SJCRH30 (cell line): Measurements from ENCODE around the gene SFMBT1. TPM values are rescaled to one million over a fixed set of nuclear protein-coding genes. Genes with fewer than 3 reads are reported as not detected.

Experiments used
- DNase-seq, 2 experiments: peaks; one replicate each; pipeline ENCODE4 v3.0.0-alpha.2; 2015 to 2020
- H3K27ac ChIP-seq: fragments of 250-450 bp; sonication (Bioruptor Pico); 2 replicates; pipeline ENCODE4 v1.5.1; 2020; ENCODE audit warnings: mild to moderate bottlenecking, moderate library complexity
- H3K27me3 ChIP-seq: fragments of 250-450 bp; sonication (Bioruptor Pico); 2 replicates; pipeline ENCODE4 v1.5.1; 2020; ENCODE audit warnings: mild to moderate bottlenecking, moderate library complexity
- H3K36me3 ChIP-seq: fragments of 250-450 bp; sonication (Bioruptor Pico); 2 replicates; pipeline ENCODE4 v1.5.1; 2020; ENCODE audit warnings: mild to moderate bottlenecking, moderate library complexity
- H3K4me1 ChIP-seq: fragments of 250-450 bp; sonication (Bioruptor Pico); 2 replicates; pipeline ENCODE4 v1.5.1; 2020; ENCODE audit warnings: mild to moderate bottlenecking, moderate library complexity
- H3K4me3 ChIP-seq: fragments of 250-450 bp; sonication (Bioruptor Pico); 2 replicates; pipeline ENCODE4 v1.5.1; 2020; ENCODE audit warnings: mild to moderate bottlenecking, moderate library complexity
- H3K9me3 ChIP-seq: fragments of 250-450 bp; sonication (Bioruptor Pico); replicated peaks from 2 replicates; pipeline ENCODE4 v1.5.1; 2020; ENCODE audit warnings: mild to moderate bottlenecking, moderate library complexity
- total RNA-seq: library from RNA; depleted of rRNA; stranded (reverse); fragments of >200 nt; shearing (Covaris generic); gene quantifications from 2 replicates; pipeline ENCODE4 v1.2.3, GENCODE V29; 2014; rRNA removed

The SFMBT1 gene, protein sequence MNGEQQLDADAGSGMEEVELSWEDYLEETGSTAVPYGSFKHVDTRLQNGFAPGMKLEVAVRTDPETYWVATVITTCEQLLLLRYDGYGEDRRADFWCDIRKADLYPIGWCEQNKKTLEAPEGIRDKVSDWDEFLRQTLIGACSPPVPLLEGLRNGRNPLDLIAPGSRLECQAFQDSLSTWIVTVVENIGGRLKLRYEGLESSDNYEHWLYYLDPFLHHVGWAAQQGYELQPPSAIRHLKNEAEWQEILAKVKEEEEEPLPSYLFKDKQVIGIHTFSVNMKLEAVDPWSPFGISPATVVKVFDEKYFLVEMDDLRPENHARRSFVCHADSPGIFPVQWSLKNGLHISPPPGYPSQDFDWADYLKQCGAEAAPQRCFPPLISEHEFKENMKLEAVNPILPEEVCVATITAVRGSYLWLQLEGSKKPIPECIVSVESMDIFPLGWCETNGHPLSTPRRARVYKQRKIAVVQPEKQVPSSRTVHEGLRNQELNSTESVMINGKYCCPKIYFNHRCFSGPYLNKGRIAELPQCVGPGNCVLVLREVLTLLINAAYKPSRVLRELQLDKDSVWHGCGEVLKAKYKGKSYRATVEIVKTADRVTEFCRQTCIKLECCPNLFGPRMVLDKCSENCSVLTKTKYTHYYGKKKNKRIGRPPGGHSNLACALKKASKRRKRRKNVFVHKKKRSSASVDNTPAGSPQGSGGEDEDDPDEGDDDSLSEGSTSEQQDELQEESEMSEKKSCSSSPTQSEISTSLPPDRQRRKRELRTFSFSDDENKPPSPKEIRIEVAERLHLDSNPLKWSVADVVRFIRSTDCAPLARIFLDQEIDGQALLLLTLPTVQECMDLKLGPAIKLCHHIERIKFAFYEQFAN
- 13.9 and 15.4 TPM in 2 replicates for total RNA-seq

GRCh38 chr3:53045518-53046170 is at the start of gene SFMBT1:
SFMBT1 (minus strand) TSS chr3:53046073; CDS start chr3:52969128, 76,945 bp downstream.
- Histone ChIP-seq H3K27me3 (no peaks in the 10 kb centered on the region), H3K36me3 (no peaks in the 10 kb centered on the region), H3K4me3 (peak within 1 kb of the TSS; percentile 100), H3K27ac (peak within 1 kb of the TSS; percentile 82; the same call in 1 of the 2 replicates), H3K4me1 (no peaks in the 10 kb centered on the region), H3K9me3 (no peaks in the 10 kb centered on the region)
- peak; percentile 67 to 77 for DNase-seq

- Histone ChIP-seq H3K4me3 (no peak overlapping the region), H3K27ac (no peak overlapping the region), H3K4me1 (no peaks in the 10 kb centered on the region), H3K27me3 (no peaks in the 10 kb centered on the region), H3K9me3 (no peaks in the 10 kb centered on the region), H3K36me3 (0 out of 2 replicates have a peak, but pooled peaks cover 3% of the 10 kb centered on the region)
- DNase-seq = no peak
Measured at GRCh38 chr3:53092942-53093341, 47.1 kb upstream of the SFMBT1 start.

DNA sequence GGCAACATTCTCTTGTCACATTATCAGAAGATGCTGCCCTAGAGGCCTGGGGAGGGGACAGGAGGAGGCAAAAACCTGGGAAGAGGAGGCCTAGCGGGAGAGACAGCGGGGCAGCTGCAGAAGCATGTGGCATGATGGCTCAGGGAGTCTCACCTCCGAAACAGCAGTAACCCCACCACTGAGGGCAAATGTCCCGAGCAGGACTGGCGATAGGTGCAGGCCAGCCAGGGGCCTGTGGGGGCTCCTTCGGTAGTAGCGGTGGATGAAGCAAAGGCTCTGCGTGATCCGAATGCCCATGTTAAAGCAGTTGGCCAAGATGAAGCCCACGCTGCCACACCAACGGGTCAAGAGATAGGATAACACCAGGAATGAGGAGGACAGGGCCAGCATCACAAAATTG is 46.3 kb upstream of the SFMBT1 start:
- no peak overlapping the region for H3K27ac ChIP-seq
- 0 out of 2 replicates have a peak, but pooled peaks cover 3% of the 10 kb centered on the region for H3K36me3 ChIP-seq
- no peaks in the 10 kb centered on the region for H3K27me3 ChIP-seq
- no peak for DNase-seq
- no peaks in the 10 kb centered on the region for H3K4me1 ChIP-seq
- no peak overlapping the region for H3K4me3 ChIP-seq
- H3K9me3 ChIP-seq = no peaks in the 10 kb centered on the region

GRCh38 chr3:53091011-53091410 is 45.1 kb upstream of the SFMBT1 start:
- no peaks in the 10 kb centered on the region for H3K9me3 ChIP-seq
- no peaks in the 10 kb centered on the region for H3K27me3 ChIP-seq
- H3K4me1 ChIP-seq = no peaks in the 10 kb centered on the region
- H3K36me3 ChIP-seq = 0 out of 2 replicates have a peak, but pooled peaks cover 3% of the 10 kb centered on the region
- no peak overlapping the region for H3K27ac ChIP-seq
- H3K4me3 ChIP-seq = no peak overlapping the region
- DNase-seq = no peak

DNA sequence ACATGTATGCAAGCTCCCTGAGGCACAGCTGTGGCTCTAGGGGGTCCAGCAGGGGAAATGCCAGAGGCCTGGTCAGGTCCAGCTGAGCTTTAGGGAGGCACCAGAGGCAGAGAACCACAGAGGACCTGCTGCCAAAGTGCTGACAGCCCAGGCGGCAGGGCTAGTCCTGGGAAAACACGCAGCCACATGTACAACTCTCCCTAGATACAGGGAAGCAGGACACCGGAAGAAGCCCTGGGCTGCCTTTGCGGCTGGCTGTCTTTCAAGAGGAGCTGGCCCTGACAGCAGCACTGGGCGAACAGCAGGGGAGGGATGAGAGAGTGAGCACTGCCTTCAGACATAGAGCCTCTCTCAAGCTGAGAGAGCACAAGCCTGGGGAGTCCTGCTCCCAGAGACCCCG is 43.6 kb upstream of the SFMBT1 start:
- Histone ChIP-seq H3K27ac (no peak overlapping the region), H3K36me3 (0 out of 2 replicates have a peak, but pooled peaks cover 3% of the 10 kb centered on the region), H3K9me3 (no peaks in the 10 kb centered on the region), H3K27me3 (no peaks in the 10 kb centered on the region), H3K4me1 (no peaks in the 10 kb centered on the region), H3K4me3 (no peak overlapping the region)
- no peak for DNase-seq

DNA sequence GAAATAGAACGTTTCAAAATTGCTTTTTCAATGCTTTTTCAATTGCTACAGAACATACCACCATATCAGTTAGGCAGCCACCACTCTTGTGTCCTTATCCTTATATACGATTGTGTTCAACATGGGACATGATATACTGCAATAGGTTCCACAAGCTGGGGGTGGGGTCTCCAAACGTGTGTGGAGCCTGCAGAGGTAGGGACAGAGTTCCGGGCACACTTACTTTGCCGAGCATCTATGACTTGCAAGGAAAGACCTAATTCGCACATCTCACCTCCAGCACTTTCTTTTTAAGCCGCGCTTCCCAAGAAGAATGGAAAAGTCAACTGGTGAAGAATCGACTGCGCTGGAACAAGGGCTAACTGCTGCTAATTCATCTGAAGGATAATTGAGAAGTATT is 39.6 kb upstream of the SFMBT1 start:
- Histone ChIP-seq H3K4me1 (no peaks in the 10 kb centered on the region), H3K27me3 (no peaks in the 10 kb centered on the region), H3K4me3 (no peak overlapping the region), H3K9me3 (no peaks in the 10 kb centered on the region), H3K36me3 (no peaks in the 10 kb centered on the region), H3K27ac (no peak overlapping the region)
- DNase-seq = no peak

GRCh38 chr3:53084310-53085001 is 38.6 kb upstream of the SFMBT1 start:
- H3K4me3 ChIP-seq = no peak overlapping the region
- H3K4me1 ChIP-seq = no peaks in the 10 kb centered on the region
- DNase-seq = no peak
- no peaks in the 10 kb centered on the region for H3K9me3 ChIP-seq
- no peaks in the 10 kb centered on the region for H3K27me3 ChIP-seq
- no peaks in the 10 kb centered on the region for H3K36me3 ChIP-seq
- no peak overlapping the region for H3K27ac ChIP-seq

- Histone ChIP-seq H3K36me3 (no peaks in the 10 kb centered on the region), H3K9me3 (no peaks in the 10 kb centered on the region), H3K27me3 (no peaks in the 10 kb centered on the region), H3K4me3 (no peak overlapping the region), H3K4me1 (no peaks in the 10 kb centered on the region), H3K27ac (no peak overlapping the region)
- no peak for DNase-seq
Measured at GRCh38 chr3:53083949-53084309, 38.1 kb upstream of the SFMBT1 start.

DNA sequence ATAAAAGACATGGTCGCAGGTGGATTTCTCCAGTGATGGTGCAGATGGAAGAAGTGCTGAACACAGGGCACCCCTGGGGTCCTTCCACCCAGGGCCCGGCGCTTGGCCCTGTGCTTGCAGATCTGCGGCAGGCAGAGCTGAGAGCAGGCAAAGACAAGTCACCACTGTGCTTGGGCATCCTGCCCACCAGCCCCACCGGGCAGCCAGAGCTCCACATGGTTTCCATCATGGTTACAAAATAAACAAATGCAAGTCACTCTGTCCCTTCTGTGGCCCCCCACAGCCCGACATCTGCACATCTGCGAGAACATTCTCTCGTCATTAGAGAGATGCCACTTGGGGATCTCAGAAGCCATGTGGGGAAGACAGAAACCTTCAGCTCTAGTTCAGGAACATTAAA is 37.6 kb upstream of the SFMBT1 start:
- DNase-seq = no peak
- Histone ChIP-seq H3K27me3 (no peaks in the 10 kb centered on the region), H3K4me1 (no peaks in the 10 kb centered on the region), H3K27ac (no peak overlapping the region), H3K4me3 (no peak overlapping the region), H3K9me3 (no peaks in the 10 kb centered on the region), H3K36me3 (no peaks in the 10 kb centered on the region)

DNA sequence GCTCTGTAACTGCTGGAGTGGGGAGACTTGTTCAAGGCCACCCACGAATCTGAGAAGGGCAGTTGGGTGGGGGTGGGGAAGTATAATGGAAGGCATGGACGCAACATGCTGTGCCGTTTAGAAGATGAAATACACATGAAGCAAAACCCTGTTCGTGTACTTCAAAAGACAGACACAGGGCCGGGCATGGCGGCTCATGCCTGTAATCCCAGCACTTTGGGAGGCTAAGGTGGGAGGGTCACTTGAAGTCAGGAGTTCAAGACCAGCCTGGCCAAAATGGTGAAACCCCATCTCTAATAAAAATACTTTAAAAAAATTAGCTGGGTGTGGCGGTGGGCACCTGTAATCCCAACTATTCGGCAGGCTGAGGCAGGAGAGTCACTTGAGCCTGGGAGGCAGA is 36.9 kb upstream of the SFMBT1 start:
- Histone ChIP-seq H3K36me3 (no peaks in the 10 kb centered on the region), H3K9me3 (no peaks in the 10 kb centered on the region), H3K27me3 (no peaks in the 10 kb centered on the region), H3K27ac (no peak overlapping the region), H3K4me1 (no peaks in the 10 kb centered on the region), H3K4me3 (no peak overlapping the region)
- DNase-seq = no peak

GRCh38 chr3:53081318-53081717 is 35.4 kb upstream of the SFMBT1 start:
- Histone ChIP-seq H3K36me3 (no peaks in the 10 kb centered on the region), H3K9me3 (no peaks in the 10 kb centered on the region), H3K27me3 (no peaks in the 10 kb centered on the region), H3K4me1 (no peaks in the 10 kb centered on the region), H3K27ac (no peak overlapping the region), H3K4me3 (no peak overlapping the region)
- no peak for DNase-seq

DNA sequence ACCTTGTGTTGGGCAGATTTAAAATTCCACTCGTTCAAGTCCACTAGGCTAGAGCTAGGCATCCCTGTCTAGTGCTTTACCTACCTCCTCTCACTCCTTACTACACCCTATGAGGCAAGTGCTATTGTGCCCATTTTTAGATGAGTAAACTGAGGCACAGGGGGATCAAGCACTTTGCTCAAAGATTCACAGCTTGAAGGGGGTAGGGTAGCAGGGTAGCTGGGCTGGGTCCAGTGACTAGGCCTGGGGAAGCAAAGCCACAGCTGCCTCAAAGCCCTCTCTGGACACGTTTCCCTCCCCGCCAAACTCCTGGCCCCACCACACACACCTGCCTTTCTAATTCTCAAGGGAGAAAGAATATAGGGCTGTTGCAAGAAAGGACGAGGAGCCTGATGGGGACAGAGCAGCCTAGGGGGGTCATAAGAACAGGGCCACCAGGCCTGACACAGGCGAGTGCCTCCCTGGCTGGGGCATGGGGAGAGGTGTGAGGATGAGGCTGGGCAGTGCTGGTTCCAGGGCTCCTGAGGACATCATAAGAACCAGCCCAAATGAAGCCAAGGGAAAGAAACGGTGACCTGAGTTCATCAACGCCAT is 34.8 kb upstream of the SFMBT1 start:
- no peak overlapping the region for H3K4me3 ChIP-seq
- no peak for DNase-seq
- H3K27ac ChIP-seq = no peak overlapping the region
- no peaks in the 10 kb centered on the region for H3K36me3 ChIP-seq
- H3K27me3 ChIP-seq = no peaks in the 10 kb centered on the region
- no peaks in the 10 kb centered on the region for H3K9me3 ChIP-seq
- no peaks in the 10 kb centered on the region for H3K4me1 ChIP-seq

DNA sequence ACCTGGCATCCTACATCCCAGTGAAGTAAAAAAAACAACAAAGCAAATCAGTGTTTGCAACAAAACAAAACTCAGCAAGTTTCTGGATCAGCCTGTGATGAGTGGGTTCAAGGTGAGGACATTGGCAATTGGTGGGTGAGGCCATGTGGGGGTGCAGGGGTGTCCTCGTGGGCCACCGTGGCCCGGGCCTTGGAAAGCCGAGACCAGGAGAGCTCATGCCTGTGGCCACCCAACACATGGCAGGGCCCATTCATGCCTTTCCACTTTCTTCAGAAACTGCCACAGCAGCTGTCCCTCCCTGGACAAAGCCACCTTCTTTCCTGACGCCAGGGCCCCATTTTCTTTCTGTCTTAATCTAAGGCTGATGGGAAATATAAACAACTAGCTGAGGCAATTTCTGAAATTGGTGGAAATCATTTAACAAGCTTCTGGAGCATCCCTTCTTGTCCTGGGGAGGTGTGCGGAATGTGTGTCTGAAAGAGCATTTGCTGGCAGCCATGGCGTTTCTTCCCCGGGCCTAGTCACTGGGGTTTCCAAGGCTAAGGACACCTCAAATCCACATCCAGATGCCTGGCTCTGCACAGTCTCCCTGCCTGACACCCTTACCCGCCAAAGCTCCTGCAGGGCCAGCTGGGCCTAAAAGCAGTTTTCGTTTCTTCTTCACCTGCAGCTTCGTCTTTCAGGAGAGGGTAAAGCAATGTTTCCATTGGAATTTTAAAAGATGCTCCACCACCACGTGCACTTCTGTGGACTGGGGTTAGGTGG is 34.1 kb upstream of the SFMBT1 start:
- no peak overlapping the region for H3K4me3 ChIP-seq
- H3K4me1 ChIP-seq = no peaks in the 10 kb centered on the region
- H3K27me3 ChIP-seq = no peaks in the 10 kb centered on the region
- H3K9me3 ChIP-seq = no peaks in the 10 kb centered on the region
- H3K36me3 ChIP-seq = no peaks in the 10 kb centered on the region
- peak in 1 of 2 experiments; percentile 37 for DNase-seq
- no peak overlapping the region for H3K27ac ChIP-seq
